COR-L47 (cell line): ENCODE measurements around the gene GFOD1.
A peak's percentile ranks its signal among the peaks of the same experiment; 100 is the strongest.
"Not testable (repeated sequence)": the region's sequence is repeated elsewhere in the genome, so short reads cannot be mapped to it uniquely, and the experiment has no call there.

Experiments
- DNase-seq: peaks from one replicate; lab custom pipeline; 2025; lab: John Stamatoyannopoulos, UW

GFOD1 gene

GRCh38 chr6:13463941-13464340 lies 23.5 kb downstream of the GFOD1 start:
- no peak for DNase-seq

DNA sequence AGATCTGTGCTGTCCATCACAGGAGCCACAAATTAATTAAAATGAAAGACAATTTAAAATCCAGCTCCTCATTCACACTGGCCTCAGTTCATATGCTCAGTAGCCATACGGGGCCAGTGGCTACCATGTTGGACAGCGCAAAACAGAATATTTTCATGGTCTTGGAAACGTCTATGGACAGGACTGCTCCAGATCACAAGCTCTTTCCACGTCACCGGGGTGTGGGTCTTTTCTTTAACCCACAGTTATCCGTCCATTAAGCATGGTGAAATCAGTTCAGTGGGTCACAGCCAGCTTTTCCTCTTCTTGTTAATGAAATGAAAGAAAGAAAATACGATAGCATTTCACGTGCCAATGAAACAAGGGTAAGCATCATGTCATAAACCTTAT lies 24.1 kb downstream of the GFOD1 start:
- no peak for DNase-seq

DNA sequence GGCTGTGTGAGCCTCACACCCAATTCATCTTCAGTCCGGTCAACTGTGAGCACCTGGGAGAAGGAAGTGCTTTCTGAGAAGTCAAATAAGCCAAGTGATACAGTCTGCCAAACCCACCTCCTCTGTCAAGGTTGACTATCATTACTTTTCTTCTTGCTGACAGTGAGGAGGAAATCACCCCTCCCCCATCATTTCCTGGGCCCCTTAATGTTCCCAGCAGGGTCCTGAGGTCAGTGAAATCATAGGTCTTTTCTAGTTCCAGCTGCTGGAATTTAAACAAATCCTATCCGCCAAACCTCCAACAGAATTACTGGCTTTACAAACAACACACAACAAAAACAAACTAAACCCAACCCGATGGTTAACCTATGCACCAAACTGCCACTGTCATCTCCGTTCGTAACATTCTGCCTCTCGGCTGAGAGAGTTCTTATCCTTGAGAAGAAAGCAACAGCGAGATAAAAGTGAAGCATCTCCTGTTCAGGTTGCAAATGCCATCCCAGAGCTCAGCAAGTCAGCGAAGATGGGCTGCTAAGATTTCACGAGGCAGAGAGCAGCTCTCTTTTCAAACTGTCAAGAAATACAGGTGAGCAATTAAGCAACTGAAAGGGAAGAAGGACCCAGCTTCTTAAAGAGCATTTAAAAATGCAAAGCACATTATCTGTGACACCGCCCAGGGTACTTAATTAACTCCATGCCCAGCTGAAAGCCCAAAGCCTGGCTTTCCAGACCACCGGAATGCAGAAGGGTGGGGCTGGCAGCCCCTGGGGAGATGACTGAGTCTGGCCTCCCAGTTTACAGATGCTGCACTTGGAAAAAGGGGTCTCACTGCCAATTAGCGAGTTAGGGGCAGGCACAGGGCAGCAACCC lies 24.7 kb downstream of the GFOD1 start:
- DNase-seq: no peak

DNA sequence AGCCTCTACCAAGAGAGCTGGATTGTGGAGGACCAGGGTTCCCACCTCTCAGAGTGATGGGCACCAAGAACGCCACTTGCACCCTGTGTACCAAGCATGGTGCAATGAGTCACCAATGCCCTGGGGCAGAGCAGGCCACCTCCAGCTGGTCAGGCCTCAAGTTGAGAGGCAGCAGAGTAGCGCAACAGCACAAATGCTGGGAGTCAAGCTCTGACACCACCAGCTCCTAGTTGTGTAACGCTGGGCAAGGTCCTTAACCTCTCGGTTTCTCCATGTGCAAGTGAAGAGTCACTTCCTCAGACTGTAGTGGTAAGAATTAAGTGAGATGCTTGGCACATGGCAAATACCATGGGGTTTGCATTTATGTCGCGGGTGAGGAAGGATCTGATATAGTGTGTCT lies 25.6 kb downstream of the GFOD1 start:
- DNase-seq: no peak

DNA sequence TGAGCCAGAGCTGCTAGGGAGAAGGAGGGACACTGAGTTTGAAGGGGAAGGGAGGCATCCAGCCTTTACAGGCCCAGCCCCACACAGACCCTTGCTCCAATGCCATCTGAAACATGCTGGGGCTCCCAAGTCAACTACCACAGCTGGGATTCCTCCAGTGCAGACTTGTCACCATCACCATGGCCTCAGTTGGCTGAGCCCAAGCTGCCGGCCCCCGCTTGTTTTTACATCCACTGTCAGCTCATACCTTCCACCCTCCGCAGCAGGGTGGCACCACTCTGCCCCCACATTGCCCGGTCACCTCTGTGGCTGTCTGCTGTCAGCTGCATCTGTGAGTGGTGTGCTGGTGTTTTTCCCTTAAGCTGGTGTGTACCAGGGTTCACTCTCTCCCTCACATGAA lies 26.1 kb downstream of the GFOD1 start:
- DNase-seq: no peak

DNA sequence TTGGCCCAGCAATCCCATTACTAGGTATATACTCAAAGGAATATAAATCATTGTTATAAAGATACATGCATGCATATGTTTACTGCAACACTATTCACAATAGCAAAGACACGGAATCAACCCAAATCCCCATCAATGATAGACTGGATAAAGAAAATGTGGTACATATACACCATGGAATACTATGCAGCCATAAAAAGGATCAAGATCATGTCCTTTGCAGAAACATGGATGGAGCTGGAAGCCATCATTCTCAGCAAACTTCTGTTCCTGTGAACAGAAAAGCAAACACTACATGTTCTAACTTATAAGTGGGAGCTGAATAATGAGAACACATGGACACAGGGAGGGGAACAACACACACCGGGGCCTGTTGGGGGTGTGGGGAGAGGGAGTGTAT lies 27.1 kb downstream of the GFOD1 start:
- not testable (repeated sequence) for DNase-seq

DNA sequence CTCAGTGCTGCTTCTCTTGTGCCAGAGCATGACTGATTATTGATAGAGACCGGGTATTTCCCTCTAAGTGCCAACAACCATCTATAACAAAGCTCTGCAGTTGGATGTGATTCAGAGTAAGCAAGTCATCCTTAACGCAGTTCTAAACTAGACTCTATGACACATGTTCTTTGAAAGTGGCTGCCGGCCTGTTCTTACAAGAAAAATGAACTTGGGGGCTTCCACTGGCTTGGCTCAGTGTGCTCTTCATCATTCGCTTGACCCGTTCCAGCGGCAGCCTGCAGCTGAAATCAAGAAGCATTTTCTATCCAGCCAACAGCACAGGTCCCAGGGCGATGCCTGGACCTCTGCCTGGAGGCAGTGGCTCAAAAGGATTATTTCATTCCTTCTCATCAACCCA lies 29.8 kb downstream of the GFOD1 start:
- no peak for DNase-seq

- DNase-seq: no peak
Observed at GRCh38 chr6:13455552-13455966, 31.8 kb downstream of the GFOD1 start.

GRCh38 chr6:13454286-13455221 lies 32.8 kb downstream of the GFOD1 start:
- no peak for DNase-seq

- peak; percentile 67 for DNase-seq
Observed at GRCh38 chr6:13453771-13454251, 33.6 kb downstream of the GFOD1 start.

DNA sequence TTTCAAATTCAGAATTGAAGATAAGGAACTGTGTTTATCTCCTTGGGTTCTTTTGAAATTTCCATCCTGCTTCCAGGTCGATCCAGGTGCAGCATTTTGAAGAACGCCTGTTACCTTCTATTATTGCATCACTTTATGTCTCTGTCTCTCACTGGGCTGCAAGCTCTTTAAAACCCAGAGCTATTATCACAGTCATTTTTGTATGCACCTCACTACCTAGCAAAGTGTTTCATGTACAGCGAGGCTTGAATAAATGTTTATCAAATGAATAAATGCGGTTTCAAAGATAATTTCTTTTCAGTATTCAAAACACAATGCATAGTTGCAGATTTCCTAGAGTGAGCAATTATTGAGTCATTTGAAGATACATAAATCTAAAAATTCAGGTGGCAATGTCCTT lies 34.2 kb downstream of the GFOD1 start:
- DNase-seq: no peak

DNA sequence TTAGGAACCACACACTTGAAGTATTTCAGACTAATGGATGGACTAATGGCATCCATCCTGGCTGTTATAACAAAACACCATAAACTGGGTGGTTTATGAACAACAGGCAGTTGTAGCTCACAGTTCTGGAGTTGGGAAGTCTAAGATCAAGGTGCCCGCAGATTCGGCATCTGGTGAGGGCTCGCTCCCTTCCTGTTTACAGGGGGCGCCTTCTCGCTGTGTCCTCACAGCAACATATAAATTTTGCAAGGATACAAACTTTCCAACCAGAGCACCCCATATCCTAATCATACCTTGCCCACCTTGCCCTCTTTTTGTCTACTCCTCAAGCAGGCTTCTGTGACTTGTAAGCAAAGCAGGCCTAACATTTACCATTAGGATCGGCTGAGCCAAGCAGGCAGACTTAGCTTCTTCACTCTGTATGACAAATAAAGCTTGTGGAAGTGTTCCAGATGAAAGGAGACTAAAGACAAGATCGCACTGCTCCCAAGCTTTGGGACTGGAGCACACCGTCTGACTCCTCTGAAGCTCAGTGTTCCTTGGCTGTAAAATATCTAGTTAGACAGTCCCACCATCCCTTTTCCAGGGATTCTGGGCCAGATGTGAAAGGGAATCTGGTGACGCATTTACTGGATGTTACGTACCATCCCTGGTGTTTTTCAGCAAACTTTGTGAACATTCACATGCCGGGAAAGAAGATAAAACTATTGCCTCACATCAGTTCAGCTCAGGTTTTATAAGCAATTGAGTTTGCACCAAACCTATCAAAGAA lies 34.9 kb downstream of the GFOD1 start:
- DNase-seq: no peak

- no peak for DNase-seq
Observed at GRCh38 chr6:13451181-13451895, 36.1 kb downstream of the GFOD1 start.

GRCh38 chr6:13450628-13451027 lies 36.8 kb downstream of the GFOD1 start:
- no peak for DNase-seq

- no peak for DNase-seq
Observed at GRCh38 chr6:13447949-13448724, 39.3 kb downstream of the GFOD1 start.

DNA sequence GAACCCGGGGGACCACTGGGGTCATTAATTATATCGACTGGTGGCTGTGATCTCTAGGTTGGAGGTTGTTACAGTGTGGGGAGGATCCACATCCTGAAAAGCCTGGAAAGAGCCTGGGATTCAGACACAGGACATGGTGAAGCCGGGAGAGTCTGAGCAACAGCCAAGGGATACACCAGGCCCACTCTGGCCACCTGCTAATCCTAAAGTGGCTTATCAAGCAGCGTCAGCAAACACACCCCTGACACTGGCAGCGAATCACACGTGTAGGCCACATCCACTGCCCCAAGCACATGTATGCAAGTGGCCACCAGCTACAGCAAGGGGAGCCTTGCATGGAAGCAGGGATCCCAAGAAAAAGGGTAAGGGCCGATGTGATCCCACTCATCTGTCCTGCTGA lies 41.0 kb downstream of the GFOD1 start:
- DNase-seq: no peak

DNA sequence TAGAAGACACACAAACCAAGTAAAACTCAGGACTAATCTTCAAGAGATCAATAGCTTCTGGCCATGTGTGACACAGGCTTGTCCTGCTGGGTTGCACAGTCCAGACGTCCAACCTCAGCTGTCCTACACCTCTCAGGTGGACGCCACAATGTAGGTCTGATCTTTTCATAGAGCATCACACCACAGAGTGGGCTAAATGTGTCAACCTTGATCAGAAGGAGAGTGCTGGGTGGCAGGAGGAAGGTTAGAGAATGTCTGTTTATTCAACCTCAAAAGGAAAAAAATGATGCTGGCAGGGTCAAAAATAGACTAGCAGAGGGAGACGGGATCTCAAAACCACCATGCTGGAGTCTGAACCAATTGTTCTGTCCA lies 41.7 kb downstream of the GFOD1 start:
- no peak for DNase-seq

DNA sequence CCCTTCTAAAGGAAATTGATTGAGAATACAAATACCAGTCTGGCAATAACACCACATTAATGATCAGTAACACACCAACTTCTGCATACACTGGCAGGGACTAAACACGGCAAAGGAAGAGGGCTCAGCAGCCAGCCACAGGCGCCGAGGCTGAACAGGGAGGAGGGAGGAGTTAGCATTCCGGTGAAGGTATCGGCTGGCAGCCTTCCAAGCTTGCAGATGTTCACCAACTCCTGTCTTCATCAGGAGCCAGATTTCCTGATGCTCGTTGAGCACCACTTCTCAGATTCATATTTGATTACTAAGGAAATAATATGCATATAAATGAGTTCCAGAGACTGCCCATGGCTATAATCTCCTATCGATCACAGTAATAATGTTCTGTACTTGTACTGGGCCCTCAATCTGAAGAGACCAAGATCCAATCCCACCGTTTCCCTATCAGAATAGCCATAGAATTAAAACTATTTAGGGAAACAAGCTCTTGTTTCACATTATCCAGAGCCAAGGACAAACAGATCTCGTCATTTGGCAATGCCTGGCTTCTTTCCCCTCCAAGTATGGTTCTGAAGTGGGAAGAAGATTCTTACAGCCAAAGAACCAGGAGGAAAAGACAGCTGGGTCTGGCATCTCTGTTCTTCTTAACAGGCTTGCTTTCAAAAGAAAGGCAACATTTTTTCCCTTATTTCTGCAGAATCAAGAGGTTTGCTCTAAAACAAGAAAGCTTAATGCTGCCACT lies 42.2 kb downstream of the GFOD1 start:
- DNase-seq: peak; percentile 81

DNA sequence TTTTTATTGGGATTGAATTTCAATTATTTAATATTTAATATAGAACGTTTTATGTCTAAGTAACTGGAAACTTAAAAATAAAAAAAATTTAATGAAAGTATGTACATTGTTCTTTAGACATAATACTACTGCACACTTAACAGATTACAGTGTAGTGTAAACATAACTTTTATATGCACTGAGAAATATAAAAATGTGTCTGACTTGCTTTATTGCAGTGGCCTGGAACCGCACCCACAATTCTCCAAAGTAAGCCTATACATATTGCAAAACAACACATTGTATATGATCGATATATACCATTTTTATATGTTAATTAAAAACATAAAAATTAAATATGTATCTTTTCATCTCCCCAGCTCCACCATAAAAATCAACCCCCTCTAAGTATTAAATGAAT lies 42.8 kb downstream of the GFOD1 start:
- no peak for DNase-seq

- not testable (repeated sequence) for DNase-seq
Observed at GRCh38 chr6:13443978-13444377, 43.4 kb downstream of the GFOD1 start.
